ENCODE data around the gene TFEB.

The TFEB gene

DNA sequence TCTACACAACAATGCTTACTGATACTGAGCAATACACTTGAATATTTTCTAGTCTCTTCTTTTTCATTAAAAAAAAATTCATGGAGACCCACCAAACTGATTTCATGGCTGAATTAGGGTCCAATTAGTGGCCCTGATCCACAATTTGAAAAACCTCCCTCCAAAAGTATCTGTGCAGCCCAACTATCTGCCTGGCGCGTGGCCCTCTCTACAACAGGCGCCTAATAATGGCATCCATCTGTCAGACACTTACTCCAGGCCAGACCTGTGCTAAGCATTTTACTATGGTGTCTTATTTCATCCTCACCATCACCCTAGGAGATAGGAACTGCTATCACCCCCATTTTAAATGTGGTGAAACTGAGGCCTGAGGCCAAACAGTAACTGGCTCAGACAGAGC is 14.0 kb downstream of the TFEB start:
- DNase-seq: no peak

DNA sequence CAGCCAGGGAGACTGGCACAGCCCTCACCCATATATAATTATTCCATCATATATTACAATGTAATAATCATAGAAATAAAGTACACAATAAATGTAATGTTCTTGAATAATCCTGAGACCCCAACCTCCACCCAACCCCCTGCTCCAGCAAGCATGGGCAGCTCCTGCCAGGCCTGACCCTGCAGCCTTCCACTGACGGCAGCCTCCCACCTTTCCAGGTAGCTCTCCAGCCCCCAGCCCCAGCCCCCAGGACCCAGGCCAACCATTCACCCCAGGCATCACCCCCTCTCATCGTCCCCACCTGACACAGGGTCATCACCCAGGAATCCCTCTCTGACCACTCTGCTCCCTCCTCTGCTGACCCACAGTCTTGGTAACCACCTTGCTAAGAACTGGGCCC is 14.6 kb downstream of the TFEB start:
- DNase-seq: no peak

DNA sequence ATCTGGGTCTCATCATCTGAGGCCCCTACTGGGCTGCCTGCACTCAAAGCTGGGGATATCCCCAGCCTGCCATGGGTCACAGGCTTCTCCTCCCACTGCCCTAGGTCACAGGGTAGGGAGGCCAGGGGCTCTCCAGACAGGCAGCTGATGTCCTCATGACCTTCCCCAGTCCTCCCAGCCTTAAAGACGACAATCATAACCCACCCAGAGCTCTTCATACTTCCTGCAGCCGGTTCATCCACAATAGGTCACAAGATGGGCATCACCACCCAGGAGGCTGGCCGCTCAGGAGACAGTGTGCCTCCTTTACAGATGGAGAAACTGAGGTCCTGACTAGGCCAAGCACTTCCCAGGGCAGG is 15.2 kb downstream of the TFEB start:
- DNase-seq: no peak

DNA sequence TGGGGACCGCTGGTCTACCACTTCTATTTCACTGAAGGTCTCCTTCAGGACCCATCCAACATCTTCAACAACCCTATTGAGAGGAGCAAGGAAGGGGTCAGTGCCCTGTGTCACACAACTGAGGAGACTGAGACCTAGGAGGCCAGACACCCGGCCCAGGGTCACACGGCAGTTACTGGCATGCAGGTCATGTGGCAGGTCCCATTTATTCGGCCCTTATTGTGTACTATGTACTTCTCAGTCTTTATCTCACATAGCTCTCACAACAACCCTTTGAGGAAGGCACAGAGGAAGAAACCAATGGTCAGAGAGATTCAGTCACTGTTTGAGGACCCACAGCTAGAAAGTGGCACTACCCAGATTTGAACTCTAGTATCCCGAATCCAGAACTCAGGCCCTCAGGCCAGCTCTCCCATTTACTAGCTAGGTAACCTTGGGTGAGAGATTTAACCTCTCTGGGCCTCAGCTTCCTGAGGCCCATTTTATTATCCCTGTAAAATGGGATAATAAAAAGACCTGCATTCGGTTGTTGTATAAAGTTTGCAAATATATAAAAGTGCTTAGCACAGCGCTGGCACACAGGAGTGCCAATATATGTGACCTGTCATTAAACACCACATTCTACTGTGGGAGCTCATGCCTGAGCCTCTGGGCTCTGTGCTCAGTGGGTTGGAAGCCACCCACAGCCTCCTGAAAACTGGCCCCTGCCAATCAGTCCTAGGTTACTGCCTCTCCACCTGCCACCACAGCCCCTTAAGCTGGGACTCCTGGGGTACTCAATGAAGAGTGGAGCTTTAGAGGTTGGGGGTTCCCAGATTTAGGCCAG is 15.8 kb downstream of the TFEB start:
- DNase-seq: no peak

DNA sequence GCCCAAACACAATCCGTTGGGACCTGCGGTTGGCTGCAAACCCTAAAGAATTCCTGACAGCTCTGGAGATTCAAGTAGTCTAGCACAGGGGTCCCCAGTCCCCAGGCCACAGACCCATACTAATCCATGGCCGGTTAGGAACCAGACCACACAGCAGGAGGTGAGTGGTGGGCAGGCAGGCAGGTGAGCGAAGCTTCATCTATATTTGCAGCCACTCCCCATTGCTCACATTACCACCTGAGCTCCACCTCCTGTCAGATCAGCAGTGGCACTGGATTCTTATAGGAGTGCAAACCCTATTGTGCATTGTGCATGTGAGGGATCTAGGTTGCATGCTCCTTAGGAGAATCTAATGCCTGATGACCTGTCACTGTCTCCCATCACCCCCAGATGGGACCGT is 16.6 kb downstream of the TFEB start:
- DNase-seq: peak; percentile 37

DNA sequence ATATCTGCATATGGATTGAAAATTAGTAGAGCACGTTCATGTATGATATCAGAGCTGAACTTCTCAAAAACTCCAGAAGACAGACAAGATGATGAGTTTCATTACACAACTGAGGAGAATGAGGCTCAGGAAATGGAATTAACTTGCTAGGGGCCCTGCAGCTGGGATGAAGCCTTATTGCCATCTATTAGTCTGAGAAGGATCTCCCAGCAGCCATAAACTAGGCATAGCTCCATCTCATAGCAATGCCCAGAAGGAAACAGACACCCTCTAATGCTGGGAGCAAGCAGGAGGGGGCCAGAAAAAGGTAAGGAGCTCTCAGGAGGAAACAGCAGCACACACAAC is 18.0 kb downstream of the TFEB start:
- DNase-seq: peak; percentile 30

DNA sequence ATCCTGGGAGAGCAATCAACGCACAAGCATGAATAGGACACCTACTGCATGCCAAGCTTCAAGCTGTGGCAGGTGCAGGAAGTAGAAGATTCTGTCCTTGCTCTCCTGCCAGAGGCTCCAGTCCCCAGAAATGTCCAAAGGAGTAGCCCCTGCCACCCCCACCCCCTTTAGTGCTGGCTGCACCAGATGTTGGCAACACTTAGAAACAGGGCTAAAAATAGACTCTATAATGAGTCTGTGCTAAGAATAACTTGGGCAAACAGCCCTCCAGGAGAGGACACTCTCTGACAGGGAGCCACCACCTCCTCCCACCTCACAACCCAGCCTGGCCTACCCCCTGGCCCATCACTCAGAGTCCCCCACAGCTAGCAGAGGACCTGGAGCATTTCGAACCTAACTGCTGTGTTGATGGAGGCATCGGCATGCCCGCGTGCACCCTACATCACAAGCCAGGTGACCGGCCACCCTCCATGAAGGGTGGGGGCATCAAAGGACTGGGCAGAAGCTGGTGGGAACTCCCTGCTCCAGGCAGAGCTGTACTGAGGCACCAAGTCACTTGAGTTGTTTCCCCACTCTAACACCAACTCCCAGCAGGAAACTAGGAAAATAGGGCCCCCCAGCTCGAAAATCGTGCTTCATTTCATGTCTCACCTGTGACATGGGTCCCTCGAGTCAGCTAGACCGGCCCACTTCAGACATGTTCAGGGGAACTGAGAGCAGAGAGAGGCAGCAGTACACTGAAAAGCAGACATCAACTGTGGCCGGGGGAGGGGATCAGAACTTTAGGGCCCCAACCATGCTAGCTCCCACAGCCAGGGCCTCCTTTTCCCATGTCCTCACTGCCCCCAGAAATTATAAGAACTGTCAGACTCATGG is 18.7 kb downstream of the TFEB start:
- peak; percentile 55 for DNase-seq

DNA sequence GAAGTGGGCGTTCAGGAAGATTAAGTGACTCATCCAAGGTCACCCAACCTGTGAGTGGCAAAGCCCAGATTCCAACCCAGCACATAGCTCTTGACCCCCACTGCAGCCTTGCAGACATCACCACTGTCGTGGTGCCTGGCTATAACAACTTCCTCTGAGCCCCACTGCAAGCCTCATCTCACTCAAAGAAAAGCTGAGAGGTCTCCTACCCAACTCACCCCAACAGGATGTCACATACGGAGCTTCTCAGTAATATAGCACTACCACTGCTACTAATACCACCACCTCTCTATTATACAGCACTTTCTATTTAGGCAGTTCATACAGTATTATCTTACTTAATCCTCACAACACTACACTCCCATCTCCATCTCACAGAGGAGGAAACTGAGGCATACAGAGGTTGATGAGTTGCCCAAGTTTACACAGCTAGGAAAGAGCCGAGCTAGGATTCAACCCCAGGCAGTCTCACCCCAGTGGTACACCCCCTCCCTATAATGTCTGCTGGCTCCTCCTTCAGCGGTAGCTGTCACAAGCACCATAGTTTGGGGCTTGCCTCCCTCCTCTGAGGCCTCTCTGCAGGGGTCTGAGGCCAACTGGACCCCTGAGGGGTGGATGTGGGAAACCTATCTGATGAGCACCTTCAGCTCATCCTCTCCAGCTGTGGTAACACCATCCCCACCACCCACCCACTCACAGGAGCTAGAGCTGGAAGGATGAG is 19.5 kb downstream of the TFEB start:
- DNase-seq: no peak

DNA sequence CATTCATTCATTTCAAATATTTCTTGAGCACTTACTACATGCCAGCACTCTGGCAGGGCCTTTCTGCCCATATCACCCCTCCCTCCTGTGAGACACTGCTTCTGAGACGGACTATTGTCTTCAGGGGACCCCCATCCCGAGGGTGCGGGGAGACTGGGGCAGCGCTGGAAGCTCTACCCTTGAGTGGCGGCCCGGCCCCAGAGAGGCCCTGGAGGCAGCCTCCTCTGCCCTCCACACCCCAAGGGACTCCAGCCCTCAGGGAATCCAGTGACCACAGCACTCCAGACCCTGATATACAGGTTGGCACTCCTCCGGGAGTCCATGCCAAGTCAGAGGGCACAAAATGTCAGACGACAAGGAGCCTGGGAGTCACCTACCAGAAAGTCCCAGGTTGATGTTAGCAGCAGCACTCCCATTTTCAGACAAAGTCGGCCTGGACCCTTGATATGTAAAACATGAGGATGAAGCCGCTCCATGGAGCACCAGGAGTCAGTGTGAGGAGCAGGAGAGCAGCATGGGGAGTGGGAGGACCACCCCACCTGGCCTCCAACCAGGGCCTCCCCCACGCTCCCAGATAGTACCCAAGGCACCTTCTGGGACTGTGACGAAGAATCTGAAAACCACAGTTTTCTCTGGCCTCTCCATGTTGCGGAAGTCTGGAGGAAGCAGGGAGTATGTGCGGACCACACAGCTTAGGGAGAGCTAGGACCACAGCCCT is 20.7 kb downstream of the TFEB start:
- no peak for DNase-seq

DNA sequence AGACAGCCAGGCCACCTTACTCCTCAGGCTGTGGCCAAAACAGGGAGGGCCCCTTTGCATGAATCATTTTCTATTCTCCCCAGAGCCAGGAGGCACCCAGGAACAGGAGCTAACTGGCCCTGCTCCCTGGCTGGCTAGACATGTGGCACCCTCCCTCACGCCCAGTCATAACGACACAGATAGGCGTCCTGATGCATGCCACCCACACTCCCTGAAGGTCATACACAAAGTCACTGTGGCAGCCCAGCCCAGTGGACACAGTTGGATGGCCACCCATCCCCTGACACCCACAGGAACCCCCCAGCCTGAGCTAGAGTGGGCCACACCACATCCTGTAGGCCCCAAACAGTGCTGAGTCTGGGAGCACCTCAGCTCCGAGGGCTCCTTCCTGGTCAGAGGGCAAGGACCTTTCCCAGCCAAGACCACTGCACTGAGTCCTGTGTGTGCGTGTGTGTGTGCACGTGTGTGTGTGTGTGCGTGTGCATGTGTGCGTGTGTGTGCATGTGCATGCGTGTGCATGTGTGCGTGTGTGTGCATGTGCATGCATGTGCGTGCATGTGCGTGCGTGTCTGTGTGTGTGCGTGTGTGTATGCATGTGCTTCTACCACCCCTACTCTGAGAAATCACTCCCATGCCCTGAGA is 21.6 kb downstream of the TFEB start:
- DNase-seq: no peak

DNA sequence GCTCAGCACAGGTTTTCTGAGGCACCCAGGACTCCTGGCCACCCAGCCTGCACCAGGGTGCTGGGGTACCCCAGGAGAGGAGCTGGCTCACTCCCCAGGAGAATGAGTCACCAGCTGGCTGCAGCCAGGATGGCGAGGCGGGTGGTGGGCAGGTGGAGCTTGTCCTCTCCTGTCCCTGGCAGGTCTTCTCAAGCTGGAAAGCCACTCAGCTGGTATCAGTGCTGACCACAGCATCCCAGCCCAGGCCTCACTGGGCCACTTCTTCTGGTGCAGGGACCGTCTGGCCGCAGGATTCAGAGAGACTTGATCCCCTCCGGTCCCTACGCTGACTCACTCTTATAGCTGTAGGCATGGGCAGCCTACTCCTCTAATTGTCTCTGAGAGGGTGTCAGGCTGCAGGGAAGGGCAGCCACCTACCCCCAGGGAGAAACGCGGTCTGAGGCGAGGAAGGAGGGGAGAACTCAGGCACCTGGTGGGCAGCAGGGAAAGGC is 22.2 kb downstream of the TFEB start:
- DNase-seq: no peak

DNA sequence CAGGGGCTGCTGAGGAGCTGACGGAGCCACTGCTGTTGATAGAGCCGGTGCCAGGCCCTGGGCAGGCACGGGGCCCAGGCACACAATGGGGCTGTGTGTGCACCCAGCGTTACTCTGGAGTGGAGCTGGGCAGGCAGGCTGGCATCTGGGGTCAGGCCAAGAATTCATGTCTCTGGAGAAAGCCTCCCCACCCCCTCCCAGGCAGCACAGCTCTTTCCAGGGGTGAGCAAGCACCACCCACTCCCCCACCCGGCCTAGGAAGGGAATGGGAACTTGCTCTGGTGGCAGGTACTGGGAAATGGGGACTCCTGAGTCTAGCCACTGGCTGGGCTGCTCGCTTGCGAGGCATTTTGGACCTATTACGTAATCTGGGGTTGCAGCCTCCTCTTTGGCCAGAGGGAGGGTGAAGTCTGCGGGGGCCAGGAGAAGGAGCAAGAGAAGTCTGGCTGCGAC is 22.7 kb downstream of the TFEB start:
- DNase-seq: no peak

DNA sequence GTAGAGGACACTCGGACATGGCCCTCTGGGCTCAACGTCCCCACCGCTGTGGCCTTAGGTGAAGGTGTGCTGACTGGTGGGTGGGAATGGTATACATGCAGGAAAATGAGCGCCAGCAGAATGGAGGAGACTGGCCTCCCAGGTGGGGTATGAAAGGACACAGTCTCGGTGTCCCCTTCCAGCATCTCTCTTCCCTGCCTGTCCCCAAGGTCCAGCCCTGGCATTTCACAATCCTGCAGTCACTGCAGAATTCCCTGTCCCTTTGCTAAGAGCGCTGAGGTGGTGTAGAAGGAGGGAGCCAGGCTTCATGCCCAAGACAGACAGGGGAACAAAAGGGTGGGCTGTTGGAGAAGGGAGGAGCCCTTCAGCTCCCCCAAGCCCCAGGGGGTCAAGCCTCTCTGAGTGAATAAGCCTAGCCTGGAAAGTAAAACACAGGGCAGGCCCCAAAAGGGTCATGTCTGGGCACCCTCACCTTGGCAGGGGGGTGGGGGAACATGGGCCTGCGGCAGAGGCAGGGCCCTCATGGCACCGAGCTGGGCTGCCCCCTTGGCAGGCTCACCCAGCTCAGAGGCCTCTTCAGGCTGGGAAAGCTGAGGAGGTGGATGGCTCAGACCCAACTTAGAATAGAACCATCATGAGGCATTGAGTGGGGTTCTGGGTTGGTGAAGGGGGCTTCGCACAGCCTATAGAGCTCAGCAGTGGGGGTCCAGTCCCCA is 23.9 kb downstream of the TFEB start:
- no peak for DNase-seq

DNA sequence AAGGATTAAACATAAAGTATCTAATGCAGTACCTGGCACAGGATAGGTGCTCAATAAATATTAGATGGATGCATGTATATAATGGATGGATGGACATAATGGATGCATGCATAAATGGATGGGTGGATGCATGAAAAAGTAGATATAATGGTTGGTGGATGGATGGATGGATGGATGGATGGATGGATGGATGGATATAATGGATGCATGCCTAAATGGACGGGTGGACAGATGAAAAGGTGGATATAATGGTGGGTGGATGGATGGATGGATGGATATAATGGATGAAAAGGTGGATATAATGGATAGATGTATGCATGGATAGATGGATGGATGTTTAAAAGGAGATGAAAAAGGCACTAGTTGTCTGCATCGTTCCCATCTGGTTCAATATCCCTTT is 26.0 kb downstream of the TFEB start:
- DNase-seq: no peak

DNA sequence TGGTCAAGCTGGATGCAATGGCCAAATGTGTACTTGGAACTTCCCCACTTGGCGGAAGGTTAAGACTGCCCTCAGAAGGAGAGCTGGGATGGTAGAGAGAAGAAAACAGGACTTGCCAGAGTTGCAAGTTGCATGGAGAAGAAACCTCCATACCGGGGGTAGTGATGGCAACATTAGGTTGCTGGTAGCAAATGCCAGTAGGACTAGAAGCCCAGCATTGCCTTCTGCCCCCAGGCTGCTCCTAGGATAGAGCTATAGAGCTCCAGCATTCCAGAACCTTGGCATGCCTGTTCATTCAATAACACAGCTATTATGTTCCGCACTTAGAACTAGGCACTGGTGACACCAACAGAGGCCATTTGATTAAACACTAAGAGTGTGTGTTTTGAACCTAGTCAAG is 26.6 kb downstream of the TFEB start:
- no peak for DNase-seq

DNA sequence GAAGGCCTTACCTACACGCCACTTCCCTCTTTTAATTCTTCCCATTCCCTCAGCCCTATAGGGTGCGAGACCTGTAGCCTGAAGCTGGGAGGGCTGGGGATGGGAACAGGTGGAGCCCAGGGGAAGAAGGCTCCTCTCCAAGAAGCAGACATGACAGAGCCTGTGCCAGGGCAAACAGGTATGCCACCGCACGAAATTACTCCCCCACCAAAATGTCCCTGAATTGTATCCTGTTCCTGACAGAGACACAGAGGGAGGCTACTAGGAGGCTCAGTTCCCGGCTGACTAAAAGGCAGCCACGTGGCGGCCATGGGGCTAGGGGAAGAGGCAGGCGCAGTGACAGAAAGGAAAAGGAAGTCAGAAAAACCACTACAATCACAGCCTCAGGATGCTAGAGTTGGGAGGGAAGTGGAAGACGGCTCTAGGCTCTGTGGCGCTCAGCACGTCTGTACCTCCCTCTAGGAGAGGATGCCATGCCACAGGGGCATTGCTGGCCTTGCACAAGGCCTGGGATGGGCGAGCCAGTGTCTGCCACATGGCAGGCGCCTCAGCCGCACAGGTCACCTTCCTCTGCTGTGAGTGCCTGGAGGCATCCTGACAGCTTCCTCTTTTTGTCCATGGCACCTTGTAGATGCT is 27.7 kb downstream of the TFEB start:
- no peak for DNase-seq

DNA sequence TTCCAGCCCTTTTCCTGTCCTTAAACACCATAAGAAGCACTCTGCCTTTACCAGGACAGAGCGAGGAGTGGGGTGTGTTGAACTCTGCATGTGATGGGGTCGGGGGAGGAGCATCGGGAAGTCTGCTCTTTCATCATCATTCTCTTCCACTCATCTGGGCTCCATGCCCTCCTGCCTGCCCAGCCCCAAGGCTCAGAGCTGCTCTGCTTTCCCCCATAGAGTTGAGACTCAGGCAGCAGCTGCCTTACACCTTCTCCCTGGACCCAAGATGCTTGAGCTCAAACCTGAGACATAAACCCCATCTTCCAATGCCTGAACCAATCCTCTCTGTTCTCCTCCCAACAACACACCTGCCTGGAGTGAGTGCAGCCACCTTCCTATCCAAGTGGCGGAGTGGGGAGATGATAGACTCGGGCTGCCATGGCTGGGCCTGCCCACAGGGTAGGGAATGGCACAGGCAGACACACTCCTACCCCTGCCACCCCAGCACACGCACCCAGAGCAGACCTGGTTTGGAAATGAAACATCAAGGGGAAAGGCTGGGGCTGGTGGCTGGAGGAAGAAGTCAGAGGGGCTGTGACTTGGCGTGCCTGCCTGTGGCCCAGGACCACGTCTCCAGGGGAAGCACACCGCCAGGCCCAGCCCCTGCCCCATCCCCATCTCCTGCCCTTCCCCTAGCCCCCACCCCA is 28.4 kb downstream of the TFEB start:
- DNase-seq: peak; percentile 36

DNA sequence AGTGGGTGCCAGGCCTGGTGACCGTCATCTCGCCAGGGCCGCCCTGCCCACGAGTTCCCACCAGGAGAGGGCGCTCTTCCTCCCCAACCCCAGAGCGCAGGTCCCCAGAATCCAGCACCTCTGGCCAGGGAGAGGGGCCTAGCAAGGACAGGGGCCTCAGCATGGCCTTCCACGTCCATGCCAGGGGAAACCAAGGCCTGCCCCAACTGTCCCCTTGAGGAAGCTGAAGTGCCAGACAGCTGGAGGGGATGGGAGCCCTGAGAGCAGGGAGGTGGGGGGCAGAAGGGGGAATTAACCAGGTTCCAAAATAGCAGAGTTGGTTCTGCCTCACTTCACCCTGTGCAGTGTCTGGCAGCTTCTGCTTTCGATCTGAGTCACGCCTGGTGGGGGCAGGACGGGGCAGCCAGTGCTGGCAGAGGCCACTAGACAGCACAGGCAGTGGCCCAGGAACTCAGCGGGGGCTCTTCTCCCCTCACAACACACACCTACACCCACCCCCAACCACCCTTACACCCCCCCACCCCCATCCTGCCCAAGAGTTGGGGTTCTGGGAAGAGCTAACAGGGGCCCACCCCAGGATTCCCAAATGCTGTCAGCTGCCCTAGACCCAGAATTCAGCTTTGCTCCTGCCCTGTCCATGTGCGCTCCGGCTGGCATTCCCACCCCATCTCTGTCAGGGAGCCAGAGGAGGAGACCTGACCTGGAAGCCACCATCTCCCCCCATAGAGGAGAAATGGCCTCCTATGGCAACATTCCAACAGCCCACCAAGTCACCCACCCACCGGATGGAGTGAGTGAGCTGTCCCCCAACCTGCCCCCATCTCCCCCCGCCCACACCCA is 29.2 kb downstream of the TFEB start:
- DNase-seq: peak; percentile 36

DNA sequence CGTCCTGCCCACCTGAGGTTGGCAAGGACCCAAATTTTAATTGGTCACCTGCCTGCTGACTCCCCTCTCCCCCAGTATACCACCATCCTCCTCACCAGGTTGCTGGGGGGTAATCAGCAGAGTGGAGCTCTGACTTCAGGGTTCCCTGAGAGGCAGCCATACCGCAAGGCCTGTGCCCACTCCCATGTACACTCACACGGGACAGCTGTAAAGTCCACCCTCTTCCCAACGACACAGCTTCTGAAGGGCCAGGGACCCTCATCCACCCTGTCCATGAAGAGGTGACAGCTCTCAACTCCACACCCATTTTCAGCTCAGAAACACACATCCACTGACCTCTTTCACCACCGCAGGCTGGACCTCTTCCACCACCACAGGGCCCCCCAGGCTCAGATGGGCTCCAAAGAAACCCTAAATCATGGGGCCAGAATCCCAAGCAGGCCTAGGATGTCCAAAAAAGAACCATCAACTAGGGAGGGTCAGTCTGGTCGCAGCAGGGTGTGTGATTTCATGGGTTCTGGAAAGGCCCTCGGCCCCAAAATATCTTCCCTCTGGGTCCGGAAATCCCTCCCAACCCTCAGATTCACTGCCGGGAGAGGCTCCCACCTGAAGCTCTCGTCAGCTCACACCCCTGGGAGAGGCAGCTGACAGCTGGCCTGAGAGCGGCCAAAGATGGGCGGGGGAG is 30.0 kb downstream of the TFEB start:
- no peak for DNase-seq
